Activated T-helper 2 cell treated with anti-CD3 and anti-CD28 coated beads, Interferon-gamma antibody, Interleukin-2, Interleukin-4, amounts not matched to agents 10 μg/mL and 5 μg/mL and 100 μg/mL, durations not matched to agents 14 hours and 24 hours and 36 hours (primary cell): Measurements from ENCODE around the gene CNDP1. TPM values are rescaled to one million over a fixed set of nuclear protein-coding genes. Genes with fewer than 3 reads are reported as not detected.
"Not testable (repeated sequence)": the region's sequence is repeated elsewhere in the genome, so short reads cannot be mapped to it uniquely, and the experiment has no call there.

Source experiments
- DNase-seq: peaks from one replicate; pipeline ENCODE4 v3.0.0; 2021; ENCODE audit warnings: low spot score
- H3K27ac Mint-ChIP-seq: one replicate; pipeline ENCODE4 v1.8.0; 2021; ENCODE audit warnings: mixed read lengths
- H3K27me3 Mint-ChIP-seq: one replicate; pipeline ENCODE4 v1.8.0; 2021; ENCODE audit warnings: low read depth, mixed read lengths
- H3K36me3 Mint-ChIP-seq: one replicate; pipeline ENCODE4 v1.8.0; 2021; ENCODE audit warnings: low read depth, mixed read lengths
- H3K4me1 Mint-ChIP-seq: one replicate; pipeline ENCODE4 v1.8.0; 2021; ENCODE audit warnings: low read depth, mixed read lengths
- H3K4me3 Mint-ChIP-seq: one replicate; pipeline ENCODE4 v1.8.0; 2021; ENCODE audit warnings: low read depth, mild to moderate bottlenecking, moderate library complexity, mixed read lengths
- H3K9me3 Mint-ChIP-seq: one replicate; pipeline ENCODE4 v1.8.0; 2021; ENCODE audit warnings: mixed read lengths
- intact Hi-C: fragments of 100-400 bp; cut with micrococcal nuclease; formaldehyde crosslinking; loops from one replicate; pipeline ENCODE4 v1.15.1; 2023
- total RNA-seq: library from RNA; stranded (reverse); gene quantifications from 2 replicates; pipeline ENCODE4 v1.2.3, GENCODE V29; 2022

CNDP1 gene
- total RNA-seq, 1 donor from 2014 or later = 0.09 TPM

DNA sequence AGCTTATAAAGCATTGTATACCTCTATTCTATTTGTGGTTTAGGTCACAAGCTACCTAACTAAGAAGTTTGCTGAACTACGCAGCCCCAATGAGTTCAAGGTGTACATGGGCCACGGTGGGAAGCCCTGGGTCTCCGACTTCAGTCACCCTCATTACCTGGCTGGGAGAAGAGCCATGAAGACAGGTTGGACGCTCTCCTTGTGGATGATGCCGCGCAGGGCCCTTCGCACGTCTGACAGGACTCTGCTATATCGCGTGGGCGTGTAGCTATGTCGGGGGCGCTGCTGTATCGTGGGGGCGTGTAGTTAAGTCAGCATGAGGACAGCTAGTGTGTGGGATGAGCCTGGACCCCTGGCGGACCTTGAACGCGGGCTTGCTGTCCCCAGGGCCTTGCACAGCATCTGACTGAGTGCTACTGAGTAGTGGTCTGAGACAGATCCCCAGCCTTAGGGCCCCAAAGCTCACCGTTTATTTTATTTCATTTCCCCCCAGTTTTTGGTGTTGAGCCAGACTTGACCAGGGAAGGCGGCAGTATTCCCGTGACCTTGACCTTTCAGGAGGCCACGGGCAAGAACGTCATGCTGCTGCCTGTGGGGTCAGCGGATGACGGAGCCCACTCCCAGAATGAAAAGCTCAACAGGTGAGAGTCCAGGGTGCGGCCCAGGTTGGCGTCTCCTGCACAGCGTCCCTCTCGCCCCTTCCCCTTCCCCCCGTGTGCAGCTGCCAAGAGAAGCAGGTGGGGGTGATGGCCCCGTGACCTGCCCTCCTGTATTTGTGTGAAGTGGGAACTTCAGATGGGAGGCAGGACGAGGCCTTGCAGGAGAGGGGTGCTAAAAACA is 15.6 kb upstream of the CNDP1 start:
- H3K27ac Mint-ChIP-seq = no peak overlapping the region
- H3K27me3 Mint-ChIP-seq = no peaks in the 10 kb centered on the region
- DNase-seq = no peak
- no peaks in the 10 kb centered on the region for H3K4me1 Mint-ChIP-seq
- no peak overlapping the region for H3K4me3 Mint-ChIP-seq
- H3K36me3 Mint-ChIP-seq = peaks cover 47% of the 10 kb centered on the region
- H3K9me3 Mint-ChIP-seq = no peaks in the 10 kb centered on the region
- intact Hi-C loops = no loop called here

DNA sequence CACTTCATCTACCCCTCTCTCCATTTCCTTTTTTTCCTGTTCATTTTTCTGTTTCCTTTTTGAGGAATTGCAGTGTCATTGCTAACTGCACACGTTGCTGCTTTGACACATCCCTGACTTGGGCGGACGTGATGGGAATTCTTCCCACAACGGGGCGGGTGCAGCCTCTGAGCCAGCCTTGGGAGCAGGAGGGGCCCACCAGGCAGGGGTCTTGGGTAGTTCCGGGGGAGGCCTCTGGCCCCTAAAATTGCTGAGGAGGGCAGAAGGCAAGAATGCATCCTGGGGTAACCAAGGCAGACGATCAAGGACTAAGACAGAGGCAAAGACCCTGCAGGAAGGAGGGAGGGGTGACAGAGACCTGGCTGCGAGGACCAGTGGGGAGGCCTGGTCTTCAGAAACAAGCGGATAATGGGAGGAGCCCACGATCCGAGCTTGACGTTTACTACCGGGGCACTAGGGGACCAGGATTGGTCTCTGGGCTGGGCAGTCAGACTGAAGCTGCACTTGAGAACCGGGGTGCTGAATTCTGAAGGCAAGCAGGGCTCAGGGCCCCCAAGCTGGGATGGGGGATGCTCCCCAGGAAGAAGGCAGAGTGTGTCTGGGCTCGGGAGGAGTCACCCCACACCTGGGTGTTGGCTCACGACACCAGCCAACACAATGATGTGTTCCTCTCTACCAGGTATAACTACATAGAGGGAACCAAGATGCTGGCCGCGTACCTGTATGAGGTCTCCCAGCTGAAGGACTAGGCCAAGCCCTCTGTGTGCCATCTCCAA is 14.8 kb upstream of the CNDP1 start:
- H3K4me1 Mint-ChIP-seq = peaks cover 3% of the 10 kb centered on the region
- peaks cover 43% of the 10 kb centered on the region for H3K36me3 Mint-ChIP-seq
- H3K27me3 Mint-ChIP-seq = no peaks in the 10 kb centered on the region
- intact Hi-C loops = no loop called here
- H3K9me3 Mint-ChIP-seq = no peaks in the 10 kb centered on the region
- H3K27ac Mint-ChIP-seq = no peak overlapping the region
- H3K4me3 Mint-ChIP-seq = no peak overlapping the region
- no peak for DNase-seq

DNA sequence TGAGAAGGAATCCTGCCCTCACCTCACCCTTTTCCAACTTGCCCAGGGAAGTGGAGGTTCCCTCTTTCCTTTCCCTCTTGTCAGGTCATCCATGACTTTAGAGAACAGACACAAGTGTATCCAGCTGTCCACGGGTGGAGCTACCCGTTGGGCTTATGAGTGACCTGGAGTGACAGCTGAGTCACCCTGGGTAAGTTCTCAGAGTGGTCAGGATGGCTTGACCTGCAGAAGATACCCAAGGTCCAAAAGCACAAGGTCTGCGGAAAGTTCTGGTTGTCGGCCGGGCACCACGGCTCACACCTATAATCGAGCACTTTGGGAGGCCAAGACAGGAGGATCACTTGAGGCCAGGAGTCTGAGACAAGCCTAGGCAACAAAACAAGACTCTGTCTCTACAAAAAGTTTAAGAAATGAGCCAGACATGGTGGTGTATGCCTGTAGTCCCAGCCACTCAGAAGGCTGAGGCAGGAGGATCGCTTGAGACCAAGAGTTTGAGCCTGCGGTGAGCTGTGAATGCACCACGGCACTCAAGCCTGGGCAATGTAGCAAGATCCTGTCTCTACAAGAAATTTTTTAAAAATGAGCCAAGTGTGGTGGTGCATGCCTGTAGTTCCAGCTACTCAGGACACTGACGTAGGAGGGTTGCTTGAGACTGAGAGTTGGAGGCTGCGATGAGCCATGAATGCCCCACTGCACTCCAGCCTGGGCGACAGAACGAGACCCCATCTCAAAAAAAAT is 14.0 kb upstream of the CNDP1 start:
- Mint-ChIP-seq H3K4me1 (peaks cover 3% of the 10 kb centered on the region), H3K4me3 (no peak overlapping the region), H3K27me3 (no peaks in the 10 kb centered on the region), H3K36me3 (peaks cover 36% of the 10 kb centered on the region), H3K27ac (no peak overlapping the region), H3K9me3 (no peaks in the 10 kb centered on the region)
- intact Hi-C loops = no loop called here
- no peak for DNase-seq

DNA sequence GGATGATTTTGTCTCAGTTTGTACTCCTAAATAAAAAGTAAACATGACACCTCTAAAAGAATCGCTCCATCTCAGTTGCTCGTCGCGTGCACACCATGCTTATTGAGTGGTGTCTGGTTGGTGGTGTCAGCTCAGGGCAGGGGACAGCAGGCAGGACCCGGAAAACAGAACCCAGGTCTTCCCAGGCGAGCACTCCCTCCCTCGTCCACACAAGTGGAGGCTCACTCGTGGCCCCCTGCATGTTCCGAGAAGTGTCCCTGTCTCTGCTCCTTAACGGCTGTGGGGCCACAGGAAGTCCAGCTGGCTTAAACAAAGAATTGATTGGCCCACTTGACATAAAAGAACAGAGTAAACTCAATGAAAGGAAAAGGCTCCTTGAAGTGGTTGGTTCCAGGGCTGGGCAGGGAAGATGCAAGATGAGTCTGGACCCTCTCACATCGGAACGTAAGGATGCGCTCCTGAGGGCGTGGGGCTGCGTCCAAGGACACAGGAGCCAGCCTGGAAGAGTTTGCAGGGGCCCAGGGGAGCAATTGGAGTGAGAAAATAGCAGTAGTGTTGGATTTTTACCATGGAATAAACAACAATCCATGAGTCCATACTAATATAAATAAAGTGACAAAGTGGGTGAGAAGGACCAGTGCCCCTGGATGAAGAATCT is 13.1 kb upstream of the CNDP1 start:
- Mint-ChIP-seq H3K27me3 (peaks cover under 1% of the 10 kb centered on the region), H3K4me1 (peaks cover 3% of the 10 kb centered on the region), H3K9me3 (no peaks in the 10 kb centered on the region), H3K27ac (no peak overlapping the region), H3K36me3 (peaks cover 33% of the 10 kb centered on the region), H3K4me3 (no peak overlapping the region)
- DNase-seq = no peak
- intact Hi-C loops = no loop called here

DNA sequence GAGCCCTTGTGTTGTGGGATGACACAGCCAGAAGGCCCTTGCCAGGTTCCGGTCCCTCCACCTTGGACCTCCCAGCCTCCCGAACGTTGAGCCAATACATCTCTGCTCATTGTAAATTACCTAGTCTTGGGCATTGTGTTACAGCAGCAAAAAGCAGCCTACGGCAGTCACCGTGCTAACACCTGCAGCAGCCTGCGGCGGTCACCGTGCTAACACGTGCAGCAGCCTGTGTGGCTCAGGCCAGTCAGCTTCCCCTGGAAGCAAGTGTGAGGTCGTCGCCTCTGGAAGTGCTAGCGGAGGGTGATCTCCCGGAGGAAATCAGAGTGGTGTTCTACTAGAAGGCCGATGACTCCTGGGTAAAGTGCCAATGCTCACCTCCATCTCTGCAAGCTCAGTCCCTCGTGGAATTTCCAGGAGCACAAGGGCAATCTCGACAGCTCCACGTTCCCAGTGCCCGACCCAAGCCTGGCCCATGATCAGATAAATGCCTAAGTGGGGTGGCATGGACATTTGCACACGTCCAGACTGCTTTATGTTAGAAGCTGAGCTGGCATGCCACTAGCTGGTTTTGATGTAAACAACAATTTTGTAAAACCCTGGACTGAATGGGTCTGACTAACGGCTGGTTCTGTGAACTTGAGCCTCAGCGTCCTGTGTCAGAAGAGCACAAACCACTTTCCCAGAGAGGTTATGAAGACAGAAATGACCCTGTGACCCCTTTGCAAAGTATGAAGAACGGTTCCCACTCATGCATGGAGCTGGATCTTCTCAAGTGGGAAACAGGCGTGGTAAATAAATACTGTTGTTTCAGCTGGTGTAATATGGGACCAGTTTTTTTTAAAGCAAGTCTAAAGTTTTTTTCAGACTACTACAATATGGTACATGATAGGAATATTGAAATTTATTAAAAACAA is 11.4 kb upstream of the CNDP1 start:
- Mint-ChIP-seq H3K27me3 (peaks cover 10% of the 10 kb centered on the region), H3K4me1 (peaks cover 3% of the 10 kb centered on the region), H3K4me3 (no peak overlapping the region), H3K36me3 (peaks cover 29% of the 10 kb centered on the region), H3K27ac (no peak overlapping the region), H3K9me3 (no peaks in the 10 kb centered on the region)
- DNase-seq = no peak
- intact Hi-C loops = no loop called here

DNA sequence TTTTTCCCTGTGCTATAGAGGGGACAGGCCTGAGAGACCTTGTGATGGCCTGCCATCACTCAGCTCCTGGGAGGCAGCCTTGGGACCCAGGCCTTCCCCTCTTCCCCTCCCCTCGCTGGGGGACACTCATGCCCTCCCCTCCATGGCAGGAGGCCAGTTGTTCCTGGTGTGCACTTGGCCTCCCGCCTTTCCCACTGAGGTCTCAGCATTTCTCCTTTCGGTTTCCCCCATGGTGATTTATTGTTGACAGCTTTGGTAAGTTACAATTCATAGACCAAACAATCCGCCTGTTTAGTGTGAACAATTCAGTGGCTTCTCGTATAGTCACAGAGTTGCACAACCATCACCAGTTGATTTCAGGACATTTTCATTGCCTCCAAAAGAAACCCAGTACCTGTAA is 10.2 kb upstream of the CNDP1 start:
- no peaks in the 10 kb centered on the region for H3K9me3 Mint-ChIP-seq
- intact Hi-C loops = no loop called here
- peaks cover 13% of the 10 kb centered on the region for H3K27me3 Mint-ChIP-seq
- DNase-seq = no peak
- H3K4me1 Mint-ChIP-seq = peaks cover 3% of the 10 kb centered on the region
- H3K36me3 Mint-ChIP-seq = peaks cover 25% of the 10 kb centered on the region
- no peak overlapping the region for H3K27ac Mint-ChIP-seq
- H3K4me3 Mint-ChIP-seq = no peak overlapping the region

DNA sequence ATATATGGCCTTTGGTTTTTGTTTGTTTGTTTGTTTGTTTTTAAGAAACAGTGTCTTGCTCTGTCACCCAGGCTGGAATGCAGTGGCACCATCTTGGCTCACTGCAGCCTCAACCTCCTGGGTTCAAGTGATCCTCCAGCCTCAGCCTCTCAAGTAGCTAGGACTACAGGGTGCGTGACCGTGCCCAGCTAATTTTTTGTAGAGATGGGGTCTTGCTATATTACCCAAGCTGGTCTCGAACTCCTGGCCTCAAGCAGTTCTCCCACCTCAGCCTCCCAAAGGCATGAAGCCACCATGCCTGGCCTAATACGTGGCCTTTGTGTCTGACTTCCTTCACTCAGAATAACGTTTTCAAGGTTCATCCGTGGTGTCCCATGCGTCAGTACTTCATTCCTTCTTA is 9.4 kb upstream of the CNDP1 start:
- H3K4me3 Mint-ChIP-seq, H3K9me3 Mint-ChIP-seq, DNase-seq, intact Hi-C loops, H3K4me1 Mint-ChIP-seq, H3K27ac Mint-ChIP-seq: not testable (repeated sequence)
- Mint-ChIP-seq H3K27me3 (peaks cover 13% of the 10 kb centered on the region), H3K36me3 (peaks cover 18% of the 10 kb centered on the region)

DNA sequence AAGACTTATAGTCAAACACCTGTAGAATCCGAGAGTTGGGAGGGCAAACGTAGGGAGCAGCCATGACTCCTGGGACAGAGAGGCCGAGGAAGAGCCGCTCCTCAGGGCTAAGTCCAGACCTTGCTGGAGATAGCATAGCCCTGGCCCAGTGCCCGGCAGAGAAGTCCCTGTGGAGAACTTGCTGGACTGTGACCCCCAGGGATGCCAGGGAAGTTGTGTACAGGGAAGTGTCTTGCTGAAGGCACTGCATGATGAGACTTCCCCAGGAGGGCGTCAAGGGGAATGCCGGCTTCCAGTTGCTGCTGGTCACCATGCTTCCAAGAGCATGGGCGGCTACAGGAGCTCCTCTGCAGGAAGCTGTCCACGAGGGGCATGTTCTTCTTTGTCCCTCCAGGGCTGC is 8.6 kb upstream of the CNDP1 start:
- no peak for DNase-seq
- Mint-ChIP-seq H3K4me3 (no peak overlapping the region), H3K4me1 (peaks cover 3% of the 10 kb centered on the region), H3K27ac (no peak overlapping the region), H3K27me3 (peaks cover 18% of the 10 kb centered on the region), H3K9me3 (no peaks in the 10 kb centered on the region), H3K36me3 (peaks cover 9% of the 10 kb centered on the region)
- intact Hi-C loops = no loop called here

DNA sequence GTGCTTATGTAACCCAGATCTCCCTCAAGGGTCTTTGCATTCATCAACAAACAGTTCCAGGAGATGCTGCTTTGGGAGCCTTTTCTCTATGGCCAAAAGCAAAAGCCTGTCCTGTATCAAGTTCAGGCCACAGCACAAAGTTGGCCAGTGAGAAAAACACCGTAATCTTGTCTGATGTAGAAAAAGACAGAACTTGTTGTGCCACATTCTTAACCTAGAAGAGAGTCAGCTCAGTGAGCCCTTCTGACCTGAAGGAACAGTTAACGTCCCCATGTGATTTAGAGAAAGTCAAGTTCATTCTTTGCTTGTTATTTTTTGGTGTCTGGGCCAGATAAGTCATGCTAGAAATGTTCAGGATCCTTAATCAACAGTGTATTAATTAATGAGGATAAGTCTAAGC is 7.8 kb upstream of the CNDP1 start:
- Mint-ChIP-seq H3K36me3 (peaks cover 2% of the 10 kb centered on the region), H3K4me3 (no peak overlapping the region), H3K27ac (no peak overlapping the region), H3K27me3 (peaks cover 18% of the 10 kb centered on the region), H3K9me3 (no peaks in the 10 kb centered on the region), H3K4me1 (peaks cover 3% of the 10 kb centered on the region)
- intact Hi-C loops = no loop called here
- DNase-seq = no peak

DNA sequence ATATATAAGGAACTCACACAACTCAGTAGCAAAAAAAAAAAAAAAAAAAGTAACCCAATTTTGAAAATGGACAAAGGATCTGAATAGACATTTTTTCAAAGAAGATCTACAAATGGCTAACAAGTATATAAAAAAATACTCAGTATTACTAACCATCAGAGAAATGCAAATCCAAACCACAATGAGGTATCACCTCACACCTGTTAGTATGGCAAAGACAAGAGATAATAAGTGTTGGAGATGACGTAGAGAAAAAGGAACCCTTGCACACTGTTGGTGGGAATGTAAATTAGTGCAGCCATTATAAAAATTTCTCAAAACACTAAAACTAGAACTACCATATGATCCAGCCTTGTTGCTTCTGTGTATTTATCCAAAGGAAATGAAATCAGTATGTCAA is 5.8 kb upstream of the CNDP1 start:
- Mint-ChIP-seq H3K9me3 (no peaks in the 10 kb centered on the region), H3K4me3 (no peak overlapping the region)
- intact Hi-C loops = no loop called here

DNA sequence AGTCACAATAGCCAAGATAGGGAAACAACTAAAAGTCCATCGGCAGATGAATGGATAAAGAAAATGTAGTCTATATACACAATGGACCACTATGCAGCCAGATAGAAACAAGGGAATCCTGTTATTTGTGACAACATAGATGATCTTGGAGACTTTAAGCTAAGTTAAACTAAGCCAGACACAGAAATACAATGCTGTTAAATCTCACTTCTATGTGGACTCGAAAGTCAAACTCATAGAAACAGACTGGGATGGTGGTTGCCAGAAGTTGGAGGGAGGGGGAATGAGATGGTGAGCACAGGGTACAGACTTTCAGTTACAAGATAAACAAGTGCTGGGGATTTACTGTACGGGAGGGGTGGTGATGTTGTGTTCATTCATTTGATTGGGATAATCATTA is 5.4 kb upstream of the CNDP1 start:
- Mint-ChIP-seq H3K27me3 (peaks cover 18% of the 10 kb centered on the region), H3K27ac (no peak overlapping the region), H3K4me1 (peaks cover 3% of the 10 kb centered on the region), H3K9me3 (no peaks in the 10 kb centered on the region), H3K4me3 (no peak overlapping the region), H3K36me3 (no peaks in the 10 kb centered on the region)
- intact Hi-C loops = no loop called here
- DNase-seq = no peak

More for the DNA sequence above, 5.8 kb upstream of the CNDP1 start:
- H3K4me1 Mint-ChIP-seq = peaks cover 3% of the 10 kb centered on the region
- DNase-seq = no peak
- peaks cover 18% of the 10 kb centered on the region for H3K27me3 Mint-ChIP-seq
- H3K36me3 Mint-ChIP-seq = no peaks in the 10 kb centered on the region
- H3K27ac Mint-ChIP-seq = no peak overlapping the region

DNA sequence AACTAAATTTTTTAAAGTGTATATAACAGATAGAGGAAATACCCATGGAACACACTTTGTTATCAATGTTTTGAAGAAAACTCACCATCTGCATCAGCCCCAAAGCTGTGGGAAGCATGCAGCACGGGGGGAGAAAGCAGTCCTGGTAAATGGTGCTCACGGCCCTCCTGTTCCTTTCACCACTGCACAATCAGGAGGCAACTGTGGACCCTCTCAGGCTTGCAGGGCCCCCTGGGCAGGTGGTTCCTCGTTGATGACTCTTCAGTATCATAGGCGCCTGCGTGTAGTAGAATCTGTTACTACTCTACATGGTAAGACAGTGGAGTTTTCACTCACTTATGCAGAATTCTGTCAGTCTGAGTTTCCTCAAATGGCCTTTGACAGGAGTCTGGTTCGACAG is 4.9 kb upstream of the CNDP1 start:
- no peaks in the 10 kb centered on the region for H3K9me3 Mint-ChIP-seq
- no peak overlapping the region for H3K4me3 Mint-ChIP-seq
- H3K4me1 Mint-ChIP-seq = no peaks in the 10 kb centered on the region
- H3K27me3 Mint-ChIP-seq = peaks cover 18% of the 10 kb centered on the region
- H3K27ac Mint-ChIP-seq = no peak overlapping the region
- DNase-seq = no peak
- H3K36me3 Mint-ChIP-seq = no peaks in the 10 kb centered on the region
- intact Hi-C loops = no loop called here
